CD8-positive, alpha-beta memory T cell (primary cell): ENCODE data around the gene SLIT3. TPM values are rescaled to one million over a fixed set of nuclear protein-coding genes. Genes with fewer than 3 reads are reported as not detected.

Experiments
- CTCF ChIA-PET: fragments of 350-600 bp; sonication (Branson Sonifier 250); formaldehyde crosslinking; loops from one replicate; lab custom pipeline; 2021; ENCODE audit warnings: antibody characterized with exemption; lab: Charles Lee
- POLR2A ChIA-PET: fragments of 350-600 bp; sonication (Branson Sonifier 250); formaldehyde crosslinking; loops from one replicate; lab custom pipeline; 2021; ENCODE audit warnings: antibody characterized with exemption; lab: Charles Lee
- DNase-seq, 5 donors: peaks; one replicate each; pipeline versions ENCODE4 v3.0.0 to v3.0.0-alpha.2; 2020 to 2022; ENCODE audit warnings: mixed read lengths in 1 of 5
- H3K27ac ChIP-seq: one replicate; pipeline ENCODE4 v1.7.0; 2013; ENCODE audit warnings: low read depth, mild to moderate bottlenecking, low read length, moderate library complexity
- H3K27me3 ChIP-seq: 2 replicates; pipeline ENCODE4 v1.7.0; 2013; ENCODE audit warnings: low read length, mild to moderate bottlenecking; ENCODE audit not compliant: insufficient read depth, poor library complexity, severe bottlenecking
- H3K36me3 ChIP-seq: 2 replicates; pipeline ENCODE4 v1.7.0; 2013; ENCODE audit warnings: mild to moderate bottlenecking, low read length, moderate library complexity; ENCODE audit not compliant: insufficient read depth
- H3K4me1 ChIP-seq: 2 replicates; pipeline ENCODE4 v1.7.0; 2013; ENCODE audit warnings: mild to moderate bottlenecking, low read length, moderate library complexity; ENCODE audit not compliant: insufficient read depth
- H3K4me3 ChIP-seq: 2 replicates; pipeline ENCODE4 v1.7.0; 2013; ENCODE audit warnings: mild to moderate bottlenecking, low read length
- H3K9me3 ChIP-seq: 2 replicates; pipeline ENCODE4 v1.7.0; 2013; ENCODE audit warnings: mild to moderate bottlenecking, low read length
- H3K27ac Mint-ChIP-seq, 8 donors: one replicate each; pipeline ENCODE4 v1.8.0; 2020 to 2021; ENCODE audit warnings: mixed read lengths in 8 of 8, mild to moderate bottlenecking in 6 of 8, inconsistent platforms in 3 of 8, moderate library complexity in 3 of 8
- H3K27me3 Mint-ChIP-seq, 2 donors: one replicate each; pipeline ENCODE4 v1.8.0; 2020 to 2021; ENCODE audit warnings: mixed read lengths in 2 of 2, mild to moderate bottlenecking in 1 of 2, moderate library complexity in 1 of 2
- H3K36me3 Mint-ChIP-seq, 3 donors: one replicate each; pipeline ENCODE4 v1.8.0; 2020 to 2021; ENCODE audit warnings: mixed read lengths in 3 of 3, inconsistent platforms in 1 of 3, mild to moderate bottlenecking in 1 of 3
- H3K4me1 Mint-ChIP-seq, 3 donors: one replicate each; pipeline ENCODE4 v1.8.0; 2020 to 2021; ENCODE audit warnings: mixed read lengths in 3 of 3, inconsistent platforms in 1 of 3, mild to moderate bottlenecking in 1 of 3
- H3K4me3 Mint-ChIP-seq, 7 donors: one replicate each; pipeline ENCODE4 v1.8.0; 2020 to 2021; ENCODE audit warnings: mixed read lengths in 7 of 7, mild to moderate bottlenecking in 6 of 7, moderate library complexity in 4 of 7, inconsistent platforms in 2 of 7
- H3K9me3 Mint-ChIP-seq, 5 donors: one replicate each; pipeline ENCODE4 v1.8.0; 2020 to 2022; ENCODE audit warnings: mixed read lengths in 5 of 5, mild to moderate bottlenecking in 3 of 5, moderate library complexity in 2 of 5, inconsistent platforms in 1 of 5
- polyA plus RNA-seq: library from polyadenylated mRNA; unstranded; fragments of 300-500 nt; fragmentation: Illumina TruSeq; gene quantifications from one replicate; pipeline ENCODE4 v1.2.3, GENCODE V29; 2021
- total RNA-seq, 2 experiments: library from RNA; stranded (reverse); gene quantifications; one replicate each; pipeline ENCODE4 v1.2.3, GENCODE V29; 2021

SLIT3 gene
- total and polyA plus RNA-seq, 3 experiments from 2014 or later, result 0.49 to 0.72 TPM; not detected in 1

DNA sequence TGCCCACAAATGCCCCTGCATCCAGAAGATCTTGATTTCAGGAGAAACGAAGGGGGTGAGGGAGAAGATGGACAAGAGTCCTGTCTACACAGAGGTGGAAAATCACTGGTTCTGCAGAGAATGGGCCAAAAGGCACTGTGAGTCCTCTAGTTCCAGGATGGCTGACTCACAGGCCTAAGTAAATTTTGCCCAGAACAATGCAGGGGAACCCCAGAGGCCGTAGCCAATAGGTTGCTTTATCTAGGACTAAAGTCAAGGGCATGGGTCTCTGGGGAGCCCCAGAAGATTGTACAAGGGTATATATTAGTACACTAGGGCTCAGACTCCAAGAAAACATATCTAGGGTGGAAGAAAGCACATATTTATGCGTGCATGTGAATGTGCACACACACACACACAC, 98.0 kb downstream of the SLIT3 start:
- Mint-ChIP-seq H3K27me3 (no peaks in the 10 kb centered on the region), H3K4me1 (no peaks in the 10 kb centered on the region), H3K27ac (no peak overlapping the region), H3K36me3 (no peaks in the 10 kb centered on the region), H3K4me3 (no peak overlapping the region), H3K9me3 (peaks cover 0 to 1% (median 0%) of the 10 kb centered on the region in 5 donors)
- no peaks in the 10 kb centered on the region for H3K27me3 ChIP-seq
- ChIA-PET POLR2A (no interaction called here), CTCF (no interaction called here)
- H3K4me1 ChIP-seq, result no peaks in the 10 kb centered on the region
- H3K4me3 ChIP-seq, result no peak overlapping the region
- DNase-seq, result no peak
- H3K36me3 ChIP-seq, result no peaks in the 10 kb centered on the region
- H3K9me3 ChIP-seq, result no peaks in the 10 kb centered on the region
- no peak overlapping the region for H3K27ac ChIP-seq

DNA sequence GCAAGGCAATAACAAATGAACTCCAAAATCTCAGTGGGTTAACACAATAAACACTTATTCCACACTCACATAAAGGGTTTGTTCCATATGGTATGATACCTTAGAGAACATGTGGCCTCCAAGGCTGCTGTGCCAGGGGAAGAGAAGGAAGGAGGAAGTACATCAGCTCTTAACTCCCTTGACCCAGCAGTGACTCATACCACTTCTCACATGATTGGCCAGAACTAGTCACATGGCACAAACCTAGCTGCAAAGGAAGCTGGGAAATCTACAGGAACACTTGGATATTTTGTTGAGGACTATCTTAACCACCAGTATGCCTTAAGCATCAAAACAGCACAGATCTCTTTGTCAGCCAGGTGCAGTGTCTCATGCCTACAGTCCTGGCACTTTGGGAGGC, 99.3 kb downstream of the SLIT3 start:
- ChIA-PET POLR2A (no interaction called here), CTCF (no interaction called here)
- no peaks in the 10 kb centered on the region for H3K36me3 Mint-ChIP-seq

GRCh38 chr5:169200125-169200778, 100.7 kb downstream of the SLIT3 start:
- H3K36me3 Mint-ChIP-seq, result no peaks in the 10 kb centered on the region
- DNase-seq, result no peak
- no peaks in the 10 kb centered on the region for H3K9me3 ChIP-seq
- peaks cover 0 to 1% (median 0%) of the 10 kb centered on the region in 5 donors for H3K9me3 Mint-ChIP-seq
- ChIA-PET POLR2A (no interaction called here), CTCF (no interaction called here)
- H3K4me1 Mint-ChIP-seq, result no peaks in the 10 kb centered on the region
- H3K4me3 ChIP-seq, result no peak overlapping the region
- H3K27me3 ChIP-seq, result no peaks in the 10 kb centered on the region
- H3K36me3 ChIP-seq, result no peaks in the 10 kb centered on the region
- H3K27me3 Mint-ChIP-seq, result no peaks in the 10 kb centered on the region
- H3K4me3 Mint-ChIP-seq, result no peak overlapping the region
- H3K27ac Mint-ChIP-seq, result no peak overlapping the region
- H3K27ac ChIP-seq, result no peak overlapping the region
- H3K4me1 ChIP-seq, result no peaks in the 10 kb centered on the region

More for the DNA sequence above, 99.3 kb downstream of the SLIT3 start:
- H3K4me1 Mint-ChIP-seq, result no peaks in the 10 kb centered on the region
- DNase-seq, result no peak
- H3K9me3 Mint-ChIP-seq, result peaks cover 0 to 1% (median 0%) of the 10 kb centered on the region in 5 donors
- no peaks in the 10 kb centered on the region for H3K27me3 Mint-ChIP-seq
- H3K4me3 ChIP-seq, result no peak overlapping the region
- no peak overlapping the region for H3K27ac Mint-ChIP-seq
- H3K4me1 ChIP-seq, result no peaks in the 10 kb centered on the region
- H3K4me3 Mint-ChIP-seq, result no peak overlapping the region
- no peaks in the 10 kb centered on the region for H3K9me3 ChIP-seq
- H3K27ac ChIP-seq, result no peak overlapping the region
- no peaks in the 10 kb centered on the region for H3K36me3 ChIP-seq
- H3K27me3 ChIP-seq, result no peaks in the 10 kb centered on the region

DNA sequence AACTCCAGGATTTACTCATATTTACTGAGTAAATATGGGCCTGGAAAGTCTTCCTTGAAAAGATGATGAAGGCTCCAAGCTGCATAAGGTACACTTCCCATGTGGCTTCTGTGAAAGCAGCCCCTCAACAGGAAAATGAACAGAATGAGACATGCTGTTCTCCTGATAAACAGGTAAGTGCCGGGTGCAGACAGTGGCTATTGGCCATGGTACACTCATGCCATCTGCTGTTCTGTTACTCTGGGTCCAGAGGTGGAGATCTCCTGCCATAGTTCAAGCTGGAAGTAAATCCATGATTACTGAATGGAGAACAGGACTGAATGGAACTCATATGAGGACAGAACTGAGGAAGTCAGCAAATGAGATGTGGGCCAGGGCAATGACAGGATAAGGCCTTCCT, 103.6 kb downstream of the SLIT3 start:
- Histone ChIP-seq H3K4me1 (no peaks in the 10 kb centered on the region), H3K27ac (no peak overlapping the region), H3K36me3 (no peaks in the 10 kb centered on the region), H3K9me3 (no peaks in the 10 kb centered on the region), H3K4me3 (no peak overlapping the region), H3K27me3 (no peaks in the 10 kb centered on the region)
- H3K36me3 Mint-ChIP-seq, result no peaks in the 10 kb centered on the region
- H3K27ac Mint-ChIP-seq, result no peak overlapping the region
- no peak overlapping the region for H3K4me3 Mint-ChIP-seq
- no peaks in the 10 kb centered on the region for H3K4me1 Mint-ChIP-seq
- H3K9me3 Mint-ChIP-seq, result peaks cover 0 to 1% (median 0%) of the 10 kb centered on the region in 5 donors
- no peak for DNase-seq
- POLR2A ChIA-PET, result no interaction called here
- CTCF ChIA-PET, result interaction anchor here (1.1 kb wide), 1 partner anchor 10 kb away, joined by 3 read pairs; no protein-coding TSS in a partner anchor
- H3K27me3 Mint-ChIP-seq, result peaks cover 0 to 4% of the 10 kb centered on the region in 2 donors

DNA sequence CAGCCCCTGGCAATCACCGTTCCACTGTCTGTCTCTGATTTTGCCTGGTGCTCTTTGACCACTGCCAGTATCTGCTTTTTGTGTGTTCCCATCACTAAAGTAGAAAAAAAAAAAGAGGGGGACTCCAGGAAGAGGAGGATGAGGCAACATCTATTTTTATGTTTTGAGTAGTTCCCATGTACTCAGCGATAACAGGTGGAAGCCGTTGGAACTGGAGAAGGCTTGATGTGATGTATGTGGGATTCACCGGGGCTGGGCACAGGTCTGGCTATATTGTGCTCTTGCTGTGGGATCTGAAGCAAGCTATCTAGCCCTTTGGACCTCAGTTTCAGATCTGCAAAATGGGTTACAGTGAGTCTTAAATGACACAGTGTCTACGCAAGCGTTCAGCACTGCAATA, 104.9 kb downstream of the SLIT3 start:
- H3K9me3 Mint-ChIP-seq, result no peaks in the 10 kb centered on the region
- H3K27me3 Mint-ChIP-seq, result peaks cover 0 to 4% of the 10 kb centered on the region in 2 donors
- DNase-seq, result no peak
- no peak overlapping the region for H3K4me3 ChIP-seq
- no peaks in the 10 kb centered on the region for H3K9me3 ChIP-seq
- no peaks in the 10 kb centered on the region for H3K4me1 ChIP-seq
- ChIA-PET POLR2A (no interaction called here), CTCF (no interaction called here)
- no peak overlapping the region for H3K27ac Mint-ChIP-seq
- H3K4me3 Mint-ChIP-seq, result no peak overlapping the region
- no peaks in the 10 kb centered on the region for H3K36me3 ChIP-seq
- no peak overlapping the region for H3K27ac ChIP-seq
- H3K36me3 Mint-ChIP-seq, result no peaks in the 10 kb centered on the region
- no peaks in the 10 kb centered on the region for H3K27me3 ChIP-seq
- H3K4me1 Mint-ChIP-seq, result no peaks in the 10 kb centered on the region

GRCh38 chr5:169195601-169196000, 105.3 kb downstream of the SLIT3 start:
- Mint-ChIP-seq H3K36me3 (no peaks in the 10 kb centered on the region), H3K4me3 (no peak overlapping the region), H3K27me3 (peaks cover 0 to 4% of the 10 kb centered on the region in 2 donors), H3K27ac (no peak overlapping the region), H3K4me1 (no peaks in the 10 kb centered on the region), H3K9me3 (no peaks in the 10 kb centered on the region)
- DNase-seq, result no peak
- H3K27me3 ChIP-seq, result no peaks in the 10 kb centered on the region
- H3K4me3 ChIP-seq, result no peak overlapping the region
- CTCF ChIA-PET, result no interaction called here
- no peaks in the 10 kb centered on the region for H3K4me1 ChIP-seq
- H3K36me3 ChIP-seq, result no peaks in the 10 kb centered on the region
- no peaks in the 10 kb centered on the region for H3K9me3 ChIP-seq
- no peak overlapping the region for H3K27ac ChIP-seq
- POLR2A ChIA-PET, result no interaction called here

GRCh38 chr5:169192536-169192935, 108.4 kb downstream of the SLIT3 start:
- Histone ChIP-seq H3K27me3 (no peaks in the 10 kb centered on the region), H3K9me3 (no peaks in the 10 kb centered on the region), H3K4me1 (no peaks in the 10 kb centered on the region), H3K27ac (no peak overlapping the region), H3K36me3 (no peaks in the 10 kb centered on the region), H3K4me3 (no peak overlapping the region)
- Mint-ChIP-seq H3K4me3 (no peak overlapping the region), H3K27ac (no peak overlapping the region), H3K9me3 (peaks cover 0 to 2% (median 0%) of the 10 kb centered on the region in 5 donors), H3K36me3 (no peaks in the 10 kb centered on the region), H3K4me1 (no peaks in the 10 kb centered on the region), H3K27me3 (peaks cover 0 to 8% of the 10 kb centered on the region in 2 donors)
- ChIA-PET CTCF (no interaction called here), POLR2A (no interaction called here)
- no peak for DNase-seq

DNA sequence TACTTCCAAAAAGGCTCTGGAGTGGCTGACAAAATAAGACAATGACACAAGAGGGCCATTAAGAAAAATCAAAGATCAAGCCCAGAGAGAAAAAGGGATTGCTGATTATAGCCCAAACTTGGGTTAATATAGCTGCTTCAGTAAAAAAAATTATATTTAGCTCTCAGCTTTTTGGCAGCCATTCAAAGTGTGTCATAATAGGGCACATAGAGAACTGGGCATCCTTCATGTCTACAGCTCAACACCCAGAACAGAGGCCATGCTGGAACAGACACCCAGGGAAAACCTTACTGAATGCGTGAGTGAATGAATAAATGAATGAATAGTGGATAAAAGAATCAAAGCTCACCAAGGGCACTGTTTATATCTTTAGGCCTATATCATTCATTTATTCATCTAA, 110.1 kb downstream of the SLIT3 start:
- no peak for DNase-seq
- Histone ChIP-seq H3K27me3 (no peaks in the 10 kb centered on the region), H3K9me3 (no peaks in the 10 kb centered on the region), H3K4me1 (no peaks in the 10 kb centered on the region), H3K27ac (no peak overlapping the region), H3K4me3 (no peak overlapping the region), H3K36me3 (no peaks in the 10 kb centered on the region)
- H3K36me3 Mint-ChIP-seq, result no peaks in the 10 kb centered on the region
- no peak overlapping the region for H3K27ac Mint-ChIP-seq
- H3K27me3 Mint-ChIP-seq, result peaks cover 0 to 8% of the 10 kb centered on the region in 2 donors
- POLR2A ChIA-PET, result no interaction called here
- CTCF ChIA-PET, result no interaction called here
- no peak overlapping the region for H3K4me3 Mint-ChIP-seq
- H3K4me1 Mint-ChIP-seq, result no peaks in the 10 kb centered on the region
- H3K9me3 Mint-ChIP-seq, result peaks cover 0 to 2% (median 0%) of the 10 kb centered on the region in 5 donors
